HG03066 (cell line): ENCODE results near the gene MYLK.
"Not testable (repeated sequence)": the region's sequence is repeated elsewhere in the genome, so short reads cannot be mapped to it uniquely, and the experiment has no call there.

Experiments used
- ATAC-seq: cut with Tn5 transposase; IDR thresholded peaks from one replicate; pipeline ENCODE4 v1.9.1; 2021; ENCODE audit warnings: low read depth; ENCODE audit not compliant: unreplicated experiment

MYLK gene, protein sequence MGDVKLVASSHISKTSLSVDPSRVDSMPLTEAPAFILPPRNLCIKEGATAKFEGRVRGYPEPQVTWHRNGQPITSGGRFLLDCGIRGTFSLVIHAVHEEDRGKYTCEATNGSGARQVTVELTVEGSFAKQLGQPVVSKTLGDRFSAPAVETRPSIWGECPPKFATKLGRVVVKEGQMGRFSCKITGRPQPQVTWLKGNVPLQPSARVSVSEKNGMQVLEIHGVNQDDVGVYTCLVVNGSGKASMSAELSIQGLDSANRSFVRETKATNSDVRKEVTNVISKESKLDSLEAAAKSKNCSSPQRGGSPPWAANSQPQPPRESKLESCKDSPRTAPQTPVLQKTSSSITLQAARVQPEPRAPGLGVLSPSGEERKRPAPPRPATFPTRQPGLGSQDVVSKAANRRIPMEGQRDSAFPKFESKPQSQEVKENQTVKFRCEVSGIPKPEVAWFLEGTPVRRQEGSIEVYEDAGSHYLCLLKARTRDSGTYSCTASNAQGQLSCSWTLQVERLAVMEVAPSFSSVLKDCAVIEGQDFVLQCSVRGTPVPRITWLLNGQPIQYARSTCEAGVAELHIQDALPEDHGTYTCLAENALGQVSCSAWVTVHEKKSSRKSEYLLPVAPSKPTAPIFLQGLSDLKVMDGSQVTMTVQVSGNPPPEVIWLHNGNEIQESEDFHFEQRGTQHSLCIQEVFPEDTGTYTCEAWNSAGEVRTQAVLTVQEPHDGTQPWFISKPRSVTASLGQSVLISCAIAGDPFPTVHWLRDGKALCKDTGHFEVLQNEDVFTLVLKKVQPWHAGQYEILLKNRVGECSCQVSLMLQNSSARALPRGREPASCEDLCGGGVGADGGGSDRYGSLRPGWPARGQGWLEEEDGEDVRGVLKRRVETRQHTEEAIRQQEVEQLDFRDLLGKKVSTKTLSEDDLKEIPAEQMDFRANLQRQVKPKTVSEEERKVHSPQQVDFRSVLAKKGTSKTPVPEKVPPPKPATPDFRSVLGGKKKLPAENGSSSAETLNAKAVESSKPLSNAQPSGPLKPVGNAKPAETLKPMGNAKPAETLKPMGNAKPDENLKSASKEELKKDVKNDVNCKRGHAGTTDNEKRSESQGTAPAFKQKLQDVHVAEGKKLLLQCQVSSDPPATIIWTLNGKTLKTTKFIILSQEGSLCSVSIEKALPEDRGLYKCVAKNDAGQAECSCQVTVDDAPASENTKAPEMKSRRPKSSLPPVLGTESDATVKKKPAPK (N-terminal part only)

GRCh38 chr3:123884203-123884831, at the start of gene MYLK:
Gene MYLK (minus strand): TSS chr3:123884332. CDS start chr3:123793841, 90,491 bp downstream.
- no peak for ATAC-seq

DNA sequence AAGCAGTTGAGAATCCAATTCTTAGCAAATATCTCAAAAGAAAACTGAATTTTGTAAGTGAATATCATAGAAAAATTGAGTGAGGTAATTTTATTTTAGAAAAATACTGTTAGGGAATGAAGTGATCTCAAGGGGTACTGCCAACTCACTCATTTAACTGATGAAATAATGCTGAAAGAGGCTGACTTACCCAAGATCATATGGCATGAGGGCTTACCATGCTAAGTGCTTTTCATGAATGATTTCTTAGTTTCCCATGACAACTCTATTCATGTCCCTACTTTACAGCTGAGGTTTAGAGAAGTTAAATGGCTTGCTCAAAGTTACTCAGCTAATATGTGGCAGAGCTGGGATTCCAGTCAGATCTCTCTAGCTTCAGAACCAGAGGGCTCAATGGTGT, 46.3 kb upstream of the MYLK start:
- ATAC-seq = no peak

GRCh38 chr3:123929325-123929724, 45.2 kb upstream of the MYLK start:
- ATAC-seq = no peak

DNA sequence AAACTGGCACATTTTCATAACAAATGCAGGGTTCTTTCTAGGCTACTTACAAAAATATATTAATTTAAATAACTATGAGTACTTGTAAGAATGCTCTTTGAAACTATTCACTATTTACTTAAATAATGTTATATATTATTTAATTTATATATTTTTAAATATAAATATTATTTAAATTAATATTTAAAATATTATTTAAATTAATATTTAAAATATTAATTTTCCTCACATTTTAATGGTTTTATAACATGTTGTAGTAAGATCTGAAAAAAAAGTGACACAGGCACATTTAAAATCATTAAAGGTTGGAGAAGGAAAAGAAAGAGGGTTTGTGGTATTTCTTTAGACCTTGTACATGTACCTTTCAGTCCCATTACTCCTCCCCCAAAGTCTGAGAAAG, 42.3 kb upstream of the MYLK start:
- ATAC-seq = no peak

- ATAC-seq = no peak
These were observed 36.7 kb upstream of the MYLK start for GRCh38 chr3:123920868-123921267.

- ATAC-seq = no peak
These were observed 36.3 kb upstream of the MYLK start for GRCh38 chr3:123920383-123920782.

DNA sequence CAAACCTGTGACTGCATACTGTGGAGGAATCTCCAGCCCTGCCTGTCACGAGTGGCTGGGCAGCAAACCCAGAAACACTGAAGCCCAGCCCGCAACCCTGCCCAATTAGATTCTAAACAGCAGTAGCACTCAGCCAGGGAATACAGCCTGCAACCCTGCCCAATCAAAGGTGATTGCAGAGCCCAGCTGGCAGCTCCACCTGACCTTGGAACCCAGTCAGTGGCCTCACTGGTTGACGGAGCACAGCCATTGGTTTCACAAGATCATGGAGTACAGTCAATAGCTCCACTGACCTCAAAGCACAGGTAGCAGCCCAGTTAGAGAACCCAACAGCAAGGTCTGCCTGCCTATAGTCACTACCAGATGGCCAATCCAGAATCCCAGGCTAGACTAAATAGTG, 35.2 kb upstream of the MYLK start:
- ATAC-seq = no peak

- no peak for ATAC-seq
These were observed 30.7 kb upstream of the MYLK start for GRCh38 chr3:123914829-123915228.

DNA sequence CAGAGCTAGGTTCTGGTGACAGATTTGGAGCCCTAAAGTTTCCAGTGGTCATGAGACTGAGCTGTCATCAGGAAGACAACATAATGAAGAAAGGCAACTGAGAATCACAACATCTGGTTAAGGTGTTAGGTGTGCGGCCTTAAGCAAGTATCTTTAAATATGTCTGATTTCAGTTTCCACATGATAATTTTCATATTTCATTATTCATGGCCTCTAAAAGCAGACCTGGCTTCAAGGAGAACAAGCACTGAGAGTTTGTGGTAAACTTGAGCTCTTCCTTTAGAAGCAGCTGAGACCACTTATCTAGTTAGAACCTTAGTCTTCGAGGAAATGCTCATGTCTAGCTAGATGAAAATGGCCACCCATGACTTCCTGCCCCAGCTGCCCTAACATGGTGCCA, 25.7 kb upstream of the MYLK start:
- peak; percentile 93 for ATAC-seq

- no peak for ATAC-seq
These were observed 23.6 kb upstream of the MYLK start for GRCh38 chr3:123907720-123908119.

- ATAC-seq = no peak
These were observed 15.3 kb upstream of the MYLK start for GRCh38 chr3:123899300-123899865.

GRCh38 chr3:123893012-123893411, 8.9 kb upstream of the MYLK start:
- ATAC-seq = no peak

- no peak for ATAC-seq
These were observed 8.1 kb upstream of the MYLK start for GRCh38 chr3:123892195-123892594.

DNA sequence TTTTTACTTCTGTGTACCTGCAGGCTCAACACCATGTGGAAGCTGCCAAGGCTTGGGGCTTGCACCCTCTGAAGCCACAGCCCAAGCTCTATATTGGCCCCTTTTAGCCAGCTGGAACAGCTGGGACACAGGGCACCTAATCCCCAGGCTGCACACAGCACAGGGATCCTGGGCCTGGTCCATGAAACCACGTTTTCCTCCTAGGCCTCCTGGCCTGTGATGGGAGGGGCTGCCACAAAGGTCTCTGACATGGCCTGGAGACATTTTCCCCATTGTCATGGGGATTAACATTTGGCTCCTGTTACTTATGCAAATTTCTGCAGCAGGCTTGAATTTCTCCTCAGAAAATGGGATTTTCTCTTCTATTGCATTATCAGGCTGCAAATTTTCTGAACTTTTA, 6.9 kb upstream of the MYLK start:
- not testable (repeated sequence) for ATAC-seq

DNA sequence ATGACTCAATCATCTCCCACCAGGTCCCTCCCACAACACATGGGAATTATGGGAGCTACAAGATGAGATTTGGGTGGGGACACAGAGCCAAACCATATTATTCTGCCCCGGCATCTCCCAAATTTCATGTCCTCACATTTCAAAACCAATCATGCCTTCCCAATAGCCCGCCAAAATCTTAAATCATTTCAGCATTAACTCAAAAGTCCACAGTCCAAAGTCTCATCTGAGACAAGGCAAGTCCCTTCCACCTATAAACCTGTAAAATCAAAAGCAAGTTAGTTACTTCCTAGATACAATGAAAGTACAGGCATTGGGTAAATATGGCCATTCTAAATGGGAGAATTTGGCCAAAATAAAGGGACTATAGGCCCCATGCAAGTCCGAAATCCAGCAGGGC, 6.0 kb upstream of the MYLK start:
- ATAC-seq = not testable (repeated sequence)

DNA sequence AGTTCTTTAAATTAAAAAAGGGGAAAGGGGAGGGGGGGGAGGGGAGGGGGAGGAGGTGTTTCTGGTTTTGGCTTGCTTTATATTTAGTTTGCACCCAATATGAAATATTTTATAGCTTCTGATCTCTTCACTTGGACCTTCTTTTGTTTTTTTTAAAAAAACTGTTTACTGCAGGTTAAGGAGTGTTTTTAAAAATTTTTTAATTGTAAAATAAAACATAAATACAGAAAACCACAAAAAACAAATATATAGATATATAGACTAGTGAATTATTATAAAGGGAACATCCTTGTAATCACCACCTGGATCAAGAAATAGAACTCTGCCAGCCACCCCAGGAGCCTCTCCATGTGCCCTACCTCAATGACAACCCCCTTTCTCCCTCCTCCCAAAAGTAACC, 861 bp upstream of the MYLK start:
- ATAC-seq = no peak

GRCh38 chr3:123883701-123884202, 380 bp downstream of the MYLK start:
- ATAC-seq = no peak

- ATAC-seq = no peak
These were observed 1.0 kb downstream of the MYLK start for GRCh38 chr3:123883111-123883510.

GRCh38 chr3:123881771-123882170, 2.4 kb downstream of the MYLK start:
- no peak for ATAC-seq

GRCh38 chr3:123880998-123881561, 3.1 kb downstream of the MYLK start:
- no peak for ATAC-seq
